B cell (primary cell): ENCODE results near the gene HAP1.

ENCODE experiments used
- CTCF ChIP-seq: fragments of 200-600 bp; IDR thresholded peaks from one replicate; pipeline ENCODE4 v1.8.0; 2022; ENCODE audit warnings: antibody characterized with exemption, mild to moderate bottlenecking
- EZH2 ChIP-seq: IDR thresholded peaks from 2 replicates; pipeline ENCODE4 v1.6.1; 2012; ENCODE audit warnings: borderline replicate concordance, low read depth, mild to moderate bottlenecking, moderate library complexity, low read length; ENCODE audit not compliant: insufficient read depth, poor library complexity, severe bottlenecking

GRCh38 chr17:41775394-41776226, 41.2 kb upstream of the HAP1 start:
- TF ChIP-seq CTCF: no peak
- no peak for TF ChIP-seq EZH2
